ENCODE data around the gene ABR.
"Not testable (repeated sequence)": the region's sequence is repeated elsewhere in the genome, so short reads cannot be mapped to it uniquely, and the experiment has no call there.

Gene ABR

GRCh38 chr17:974778-975177 is 205.0 kb downstream of the ABR start:
- not testable (repeated sequence) for DNase-seq

GRCh38 chr17:973053-973452 is 206.7 kb downstream of the ABR start:
- no peak for DNase-seq

- not testable (repeated sequence) for DNase-seq
Measured at GRCh38 chr17:971861-972260, 207.9 kb downstream of the ABR start.

GRCh38 chr17:970364-970763 is 209.4 kb downstream of the ABR start:
- no peak for DNase-seq

GRCh38 chr17:969811-970355 is 209.9 kb downstream of the ABR start:
- DNase-seq, result no peak

- no peak for DNase-seq
Measured at GRCh38 chr17:968812-969730, 210.7 kb downstream of the ABR start.

GRCh38 chr17:967122-967521 is 212.7 kb downstream of the ABR start:
- DNase-seq, result no peak

GRCh38 chr17:965311-965989 is 214.3 kb downstream of the ABR start:
- no peak for DNase-seq

- DNase-seq, result no peak
Measured at GRCh38 chr17:964876-965275, 214.9 kb downstream of the ABR start.

- DNase-seq, result no peak
Measured at GRCh38 chr17:962670-963069, 217.1 kb downstream of the ABR start.

GRCh38 chr17:962166-962565 is 217.6 kb downstream of the ABR start:
- no peak for DNase-seq

GRCh38 chr17:958712-959451 is 220.9 kb downstream of the ABR start:
- no peak for DNase-seq

- DNase-seq, result no peak
Measured at GRCh38 chr17:957856-958421, 221.8 kb downstream of the ABR start.

- DNase-seq, result no peak
Measured at GRCh38 chr17:956905-957304, 222.9 kb downstream of the ABR start.

GRCh38 chr17:954431-955164 is 225.2 kb downstream of the ABR start:
- no peak for DNase-seq

- DNase-seq, result no peak
Measured at GRCh38 chr17:953767-954166, 226.0 kb downstream of the ABR start.

All from NCI-H526 treated with DMSO at 0.1 percent for 48 hours (cell line).